NB4 (cell line): ENCODE results near the gene RANBP17.

Source experiments
- DNase-seq: peaks from one replicate; pipeline ENCODE4 v3.0.0; 2010; ENCODE audit warnings: low read depth
- H3K4me3 ChIP-seq: one replicate; pipeline ENCODE4 v1.5.1; 2011; ENCODE audit warnings: mild to moderate bottlenecking, low read depth, low read length, moderate library complexity
- CTCF ChIP-seq: IDR thresholded peaks from one replicate; pipeline ENCODE4 v1.5.1; 2012; ENCODE audit warnings: low read depth, low read length
- MAX ChIP-seq: IDR thresholded peaks from 2 replicates; pipeline ENCODE4 v1.6.1; 2011; ENCODE audit warnings: low read depth, low read length
- MYC ChIP-seq: IDR thresholded peaks from 2 replicates; pipeline ENCODE4 v1.6.1; 2011; ENCODE audit warnings: low read depth, low read length
- POLR2A ChIP-seq: IDR thresholded peaks from 2 replicates; pipeline ENCODE4 v1.6.1; 2011; ENCODE audit warnings: mild to moderate bottlenecking; ENCODE audit not compliant: insufficient read length; ENCODE audit errors: extremely low read depth

Gene RANBP17

GRCh38 chr5:171252674-171253073 lies 390.9 kb downstream of the RANBP17 start:
- no peak for DNase-seq
- TF ChIP-seq MAX (no peak), CTCF (no peak), MYC (no peak), POLR2A (no peak)
- H3K4me3 ChIP-seq, result no peak overlapping the region

- no peak for TF ChIP-seq MAX
- no peak for TF ChIP-seq CTCF
- no peak for TF ChIP-seq MYC
- H3K4me3 ChIP-seq, result no peak overlapping the region
- DNase-seq, result no peak
These were observed 397.1 kb downstream of the RANBP17 start for GRCh38 chr5:171258737-171259415.

GRCh38 chr5:171261361-171261760 lies 399.5 kb downstream of the RANBP17 start:
- no peak overlapping the region for H3K4me3 ChIP-seq
- TF ChIP-seq MAX (no peak), POLR2A (no peak), CTCF (no peak), MYC (no peak)
- no peak for DNase-seq

GRCh38 chr5:171261904-171262303 lies 400.1 kb downstream of the RANBP17 start:
- no peak overlapping the region for H3K4me3 ChIP-seq
- no peak for DNase-seq
- TF ChIP-seq MYC, result no peak
- TF ChIP-seq POLR2A, result no peak
- no peak for TF ChIP-seq MAX
- no peak for TF ChIP-seq CTCF

- no peak for TF ChIP-seq MAX
- no peak for TF ChIP-seq POLR2A
- no peak for TF ChIP-seq CTCF
- no peak for TF ChIP-seq MYC
- no peak overlapping the region for H3K4me3 ChIP-seq
- no peak for DNase-seq
These were observed 401.4 kb downstream of the RANBP17 start for GRCh38 chr5:171263181-171263580.

- no peak overlapping the region for H3K4me3 ChIP-seq
- DNase-seq, result no peak
- TF ChIP-seq MYC, result no peak
- no peak for TF ChIP-seq MAX
- TF ChIP-seq CTCF, result no peak
- no peak for TF ChIP-seq POLR2A
These were observed 403.0 kb downstream of the RANBP17 start for GRCh38 chr5:171264843-171265242.
